Measurements from ENCODE around the gene SFTPB.

The SFTPB gene

DNA sequence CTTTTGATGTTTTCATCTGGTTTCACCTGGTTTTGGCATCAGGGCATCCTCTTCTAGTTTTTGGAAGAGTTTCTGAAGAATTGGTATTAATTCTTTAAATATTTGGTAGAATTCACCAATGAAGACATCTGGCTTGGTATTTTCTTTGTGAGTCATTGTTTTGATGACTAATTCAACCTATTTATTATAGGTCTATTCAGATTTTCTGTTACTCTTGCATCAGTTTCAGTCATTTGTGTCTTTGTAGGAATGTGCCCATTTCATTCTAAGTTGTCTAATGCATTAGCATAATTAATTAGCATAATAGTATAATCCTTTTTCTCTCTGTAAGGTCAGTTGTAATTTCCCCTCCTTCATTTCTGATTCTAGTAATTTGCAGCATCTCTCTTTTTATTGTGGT lies 34.2 kb upstream of the SFTPB start:
- DNase-seq (ENCODE audit: low spot score): peak; percentile 29

DNA sequence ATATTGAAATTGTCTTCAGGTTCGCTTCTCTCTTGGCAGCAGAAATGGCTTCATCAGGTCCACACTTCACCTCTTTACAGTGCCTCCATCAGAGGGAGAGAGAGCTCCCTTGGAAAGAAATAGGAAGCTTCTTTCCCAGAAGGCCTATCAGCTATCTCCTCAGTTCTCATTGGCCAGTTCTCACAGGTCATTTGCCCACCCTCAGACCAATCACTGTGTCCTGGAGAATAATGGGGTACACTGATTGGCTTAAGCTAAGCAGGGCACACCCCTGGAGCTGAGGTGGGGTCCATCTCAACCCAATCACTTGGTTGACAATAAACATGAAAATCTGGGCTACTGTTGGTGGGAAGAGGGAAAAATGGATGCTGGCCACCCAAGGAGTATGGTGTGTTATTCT lies 31.3 kb upstream of the SFTPB start:
- no peak for DNase-seq (ENCODE audit: low spot score)

DNA sequence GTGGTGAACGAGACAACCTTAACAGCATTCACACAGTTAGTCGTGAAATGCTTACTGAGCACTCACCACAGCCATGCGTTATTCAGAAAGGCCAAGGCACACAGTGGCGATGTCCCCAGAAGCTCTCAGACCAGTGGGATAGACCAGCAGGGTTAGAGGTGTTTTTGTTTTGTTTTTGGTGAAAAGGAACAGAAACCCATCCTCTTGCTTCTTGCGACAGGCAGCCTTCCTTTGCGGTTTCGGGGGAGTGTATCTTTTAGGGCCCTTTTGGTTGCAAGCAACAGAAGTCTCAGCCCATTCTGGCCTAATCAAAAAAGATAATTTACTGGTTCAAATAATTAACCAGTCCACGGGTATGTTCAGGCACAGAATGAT lies 30.9 kb upstream of the SFTPB start:
- no peak for DNase-seq (ENCODE audit: low spot score)

DNA sequence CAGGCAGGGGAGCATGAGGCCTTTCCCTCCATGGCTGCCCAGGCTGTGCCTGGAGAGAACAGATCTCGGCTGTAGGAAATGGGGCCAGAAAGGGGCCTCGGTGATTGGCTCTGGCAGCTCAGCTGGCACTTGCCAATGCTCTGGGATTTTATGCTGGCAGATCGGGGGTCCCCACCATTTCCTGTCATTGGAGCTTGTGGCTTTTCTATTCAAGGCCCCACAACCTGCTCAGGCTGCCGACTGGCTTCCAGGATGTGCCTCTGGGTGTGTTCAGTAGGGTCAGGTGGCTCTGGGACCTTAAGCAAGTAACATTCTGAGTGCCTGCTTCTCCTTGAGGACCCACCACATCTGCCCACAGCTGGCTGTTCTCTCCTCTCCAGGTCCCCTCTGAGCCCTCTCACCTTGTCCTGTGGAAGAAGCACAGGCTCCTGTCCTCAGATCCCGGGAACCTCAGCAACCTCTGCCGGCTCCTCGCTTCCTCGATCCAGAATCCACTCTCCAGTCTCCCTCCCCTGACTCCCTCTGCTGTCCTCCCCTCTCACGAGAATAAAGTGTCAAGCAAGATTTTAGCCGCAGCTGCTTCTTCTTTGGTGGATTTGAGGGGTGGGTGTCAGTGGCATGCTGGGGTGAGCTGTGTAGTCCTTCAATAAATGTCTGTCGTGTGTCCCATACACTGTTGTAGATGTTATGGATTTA lies 30.3 kb upstream of the SFTPB start:
- no peak for DNase-seq (ENCODE audit: low spot score)

DNA sequence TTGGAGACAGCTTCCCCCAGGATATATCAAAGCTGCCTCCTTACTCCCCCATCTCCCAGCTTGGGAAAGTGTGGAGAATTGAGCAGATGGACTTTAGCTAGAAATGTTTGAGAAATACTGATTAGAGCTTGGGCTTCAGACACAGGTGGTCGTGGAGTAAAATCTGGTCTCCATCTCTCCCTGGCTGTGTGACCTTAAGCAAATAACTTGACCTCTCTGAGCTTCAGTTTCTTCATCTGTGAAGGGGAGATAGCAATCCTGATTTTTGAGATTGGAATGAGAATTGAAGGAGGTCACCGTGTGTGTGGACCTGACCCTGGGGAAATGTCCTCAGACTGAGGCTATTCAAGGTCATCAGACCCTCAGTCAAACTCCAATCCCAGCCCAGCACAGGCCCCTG lies 29.7 kb upstream of the SFTPB start:
- no peak for DNase-seq (ENCODE audit: low spot score)

DNA sequence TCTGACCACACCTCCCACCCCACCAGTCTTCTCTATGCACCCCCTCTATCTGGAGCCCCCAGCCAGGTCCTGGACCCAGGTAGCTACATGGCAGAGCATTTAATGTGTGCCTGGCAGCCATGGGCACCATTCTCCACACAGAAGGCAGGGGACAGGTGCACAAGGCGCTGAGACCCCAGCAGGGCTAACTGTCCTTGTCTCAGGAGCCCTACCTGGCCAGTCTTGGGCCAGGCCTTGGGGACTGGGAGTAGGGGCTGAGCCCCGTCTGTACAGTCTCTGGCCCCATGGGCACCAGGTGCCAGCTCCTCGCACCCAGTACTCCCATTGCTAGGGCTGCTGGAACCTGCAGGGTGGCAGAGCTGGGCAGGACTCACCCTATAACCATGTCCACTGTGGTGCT lies 29.1 kb upstream of the SFTPB start:
- DNase-seq (ENCODE audit: low spot score): no peak

DNA sequence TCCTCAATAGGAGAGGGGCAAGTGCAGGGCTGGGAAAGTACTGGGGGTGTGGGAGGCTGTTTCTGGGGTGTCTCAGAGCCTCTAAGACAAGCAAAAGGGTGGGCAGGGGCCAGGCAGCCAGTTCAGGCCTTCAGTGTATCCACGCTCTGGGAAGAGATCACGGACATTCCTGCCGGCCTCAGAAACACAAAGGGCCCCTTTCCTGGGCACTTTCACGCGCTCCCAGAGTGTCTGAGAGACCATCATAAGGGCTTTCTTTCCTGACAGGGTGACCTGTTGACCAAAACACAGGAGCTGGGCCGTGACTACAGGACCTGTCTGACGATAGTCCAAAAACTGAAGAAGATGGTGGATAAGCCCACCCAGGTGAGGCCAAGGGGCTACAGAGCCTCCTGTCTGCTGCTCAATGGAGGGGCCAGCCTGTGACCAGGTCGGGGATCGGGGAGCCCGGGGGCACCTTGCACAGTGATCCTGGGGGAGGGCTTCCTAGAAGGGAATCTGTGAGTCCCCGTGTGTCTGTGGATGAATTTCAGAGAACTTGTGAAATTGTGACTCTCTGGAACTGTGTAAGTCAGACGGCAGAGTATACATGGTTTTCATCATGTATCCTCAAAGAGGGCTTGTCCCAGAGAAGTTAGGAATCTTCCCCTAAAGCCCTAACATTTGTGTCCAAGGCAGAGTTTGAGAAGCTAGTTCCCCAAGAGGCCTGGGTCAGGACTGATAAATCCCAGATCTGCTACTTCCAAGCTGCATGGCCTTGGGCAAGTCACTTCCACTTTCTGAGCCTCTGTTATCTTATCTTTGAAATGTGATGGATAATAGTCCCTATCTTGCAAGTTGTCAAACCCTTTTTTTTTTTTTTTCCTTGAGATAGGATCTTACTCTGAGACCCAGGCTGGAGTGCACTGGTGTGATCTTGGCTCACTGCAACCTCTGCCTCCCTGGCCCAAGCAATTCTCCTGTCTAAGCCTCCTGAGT lies 28.0 kb upstream of the SFTPB start:
- no peak for DNase-seq (ENCODE audit: low spot score)

DNA sequence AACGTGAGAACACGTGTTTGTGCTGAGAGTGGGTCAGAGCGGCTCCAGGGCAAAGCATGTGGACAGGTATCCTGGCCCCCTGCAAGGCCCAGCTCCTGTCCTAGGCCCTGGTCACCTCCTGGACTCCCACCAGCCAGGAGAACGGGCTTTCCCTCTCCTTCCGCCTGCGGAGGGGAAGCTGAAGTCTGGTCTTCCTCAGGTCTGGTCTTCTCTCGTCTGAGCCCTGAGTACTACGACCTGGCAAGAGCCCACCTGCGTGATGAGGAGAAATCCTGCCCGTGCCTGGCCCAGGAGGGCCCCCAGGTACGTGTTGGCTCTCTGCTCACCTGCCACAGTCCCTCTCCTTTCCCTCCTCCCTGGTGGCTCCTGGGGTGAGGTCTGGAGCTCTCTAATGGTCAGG lies 27.1 kb upstream of the SFTPB start:
- DNase-seq (ENCODE audit: low spot score): no peak

DNA sequence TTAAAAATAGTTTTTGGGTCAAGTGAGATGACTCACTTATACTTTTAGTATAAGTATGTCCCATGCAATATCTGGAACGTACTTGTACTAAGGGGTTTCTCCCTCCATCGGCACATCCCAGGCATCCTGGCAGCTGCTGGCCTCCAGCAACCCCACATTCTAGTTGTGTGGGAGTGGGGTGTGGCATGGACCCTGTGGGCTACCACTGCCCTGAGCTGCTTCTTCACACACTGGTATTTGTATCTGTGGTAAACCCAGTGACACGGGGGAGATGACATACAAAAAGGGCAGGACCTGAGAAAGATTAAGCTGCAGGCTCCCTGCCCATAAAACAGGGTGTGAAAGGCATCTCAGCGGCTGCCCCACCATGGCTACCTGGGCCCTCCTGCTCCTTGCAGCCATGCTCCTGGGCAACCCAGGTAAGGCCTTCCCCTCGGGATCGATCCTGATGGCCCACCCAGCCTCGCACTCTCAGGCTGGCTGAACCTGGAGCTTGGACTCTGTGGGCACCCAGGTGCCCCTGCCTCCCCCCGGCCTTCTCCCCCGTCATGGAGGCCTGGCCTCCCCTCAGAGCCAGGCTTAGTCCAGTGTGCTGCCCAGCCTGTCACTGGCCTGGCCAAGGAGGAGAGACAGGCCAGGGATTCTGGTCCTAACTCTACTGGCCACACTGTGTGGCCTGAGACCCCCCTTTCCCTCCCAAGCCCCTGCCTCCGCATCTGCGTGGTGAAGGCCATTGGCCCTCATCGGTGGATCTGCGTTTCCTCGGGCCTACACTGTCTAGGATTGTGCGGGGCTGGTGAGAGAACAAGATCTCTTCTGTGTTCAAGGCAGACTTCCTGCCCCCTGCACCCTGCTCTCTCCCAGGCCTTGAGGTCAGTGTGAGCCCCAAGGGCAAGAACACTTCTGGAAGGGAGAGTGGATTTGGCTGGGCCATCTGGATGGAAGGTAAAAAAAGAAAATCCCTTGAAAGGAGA lies 26.3 kb upstream of the SFTPB start, which contains the start of gene GNLY:
Gene GNLY, plus strand, starts transcription at position 307 of the 974 bp plus-strand sequence. Its CDS starts 61 bp downstream, at position 368.
- DNase-seq (ENCODE audit: low spot score): no peak

DNA sequence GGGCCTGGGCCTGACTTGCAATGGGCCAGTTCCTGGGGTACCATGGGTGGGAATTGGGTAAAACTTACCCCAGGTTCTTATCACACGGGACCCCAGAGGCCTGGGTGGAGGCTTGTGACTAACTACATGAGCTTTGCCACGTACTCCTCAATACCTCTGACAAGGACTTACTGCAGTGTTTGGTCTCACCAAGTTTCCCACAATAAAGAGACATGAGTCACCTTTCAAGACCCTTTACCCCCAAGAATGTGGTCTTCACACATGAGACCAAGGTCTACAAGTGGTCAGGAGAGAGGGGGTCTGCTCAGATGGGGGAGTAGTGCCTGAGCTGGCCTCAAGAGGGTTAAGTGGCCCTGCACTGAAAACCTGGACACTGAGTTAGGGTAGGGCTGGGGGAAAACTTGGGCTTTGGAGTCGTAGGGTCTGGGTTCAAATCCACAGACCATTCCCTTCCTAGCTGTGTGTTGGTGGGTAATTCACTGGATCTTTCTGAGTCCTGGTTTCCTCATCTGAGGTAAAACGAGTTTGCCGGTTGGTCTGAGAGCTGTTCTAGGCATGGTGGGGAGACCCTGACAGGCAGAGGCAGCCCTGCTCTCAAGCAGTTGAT lies 24.1 kb upstream of the SFTPB start:
- DNase-seq (ENCODE audit: low spot score): no peak

DNA sequence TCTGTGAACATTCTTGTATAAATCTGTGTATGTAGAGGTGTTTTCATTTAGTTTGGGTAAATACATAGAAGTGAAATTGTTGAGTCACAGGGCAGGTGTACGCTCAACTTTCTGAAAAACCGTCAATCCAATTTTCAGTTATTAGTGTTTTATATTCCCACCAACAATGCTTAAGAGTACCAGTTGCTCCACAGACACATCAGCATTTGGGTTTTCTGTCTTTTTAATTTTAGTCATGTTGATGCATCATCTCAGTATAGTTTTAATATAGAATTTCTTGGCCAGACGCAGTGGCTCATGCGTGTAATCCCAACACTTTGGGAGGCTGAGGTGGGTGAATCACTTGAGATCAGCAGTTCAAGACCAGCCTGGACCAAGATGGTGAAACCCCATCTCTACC lies 22.9 kb upstream of the SFTPB start:
- DNase-seq (ENCODE audit: low spot score): no peak

DNA sequence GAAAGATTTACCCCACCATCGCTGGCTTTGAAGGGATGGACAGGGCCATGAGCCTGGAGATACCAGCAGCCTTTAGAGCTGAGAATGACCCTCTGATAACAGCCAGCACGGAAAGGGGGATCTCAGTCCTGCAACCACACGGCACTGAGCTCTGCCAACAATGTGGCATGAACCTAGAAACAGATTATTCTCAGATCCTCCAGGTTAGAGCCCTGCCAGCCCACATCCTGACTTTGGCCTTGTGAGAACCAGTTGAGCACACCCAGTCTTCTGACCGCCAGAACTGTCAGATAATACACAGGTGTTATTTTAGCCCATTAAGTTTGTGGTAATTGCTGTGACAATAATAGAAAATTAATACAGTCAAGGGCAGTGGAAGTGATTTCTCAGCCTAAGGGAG lies 16.8 kb upstream of the SFTPB start:
- DNase-seq (ENCODE audit: low spot score): no peak

DNA sequence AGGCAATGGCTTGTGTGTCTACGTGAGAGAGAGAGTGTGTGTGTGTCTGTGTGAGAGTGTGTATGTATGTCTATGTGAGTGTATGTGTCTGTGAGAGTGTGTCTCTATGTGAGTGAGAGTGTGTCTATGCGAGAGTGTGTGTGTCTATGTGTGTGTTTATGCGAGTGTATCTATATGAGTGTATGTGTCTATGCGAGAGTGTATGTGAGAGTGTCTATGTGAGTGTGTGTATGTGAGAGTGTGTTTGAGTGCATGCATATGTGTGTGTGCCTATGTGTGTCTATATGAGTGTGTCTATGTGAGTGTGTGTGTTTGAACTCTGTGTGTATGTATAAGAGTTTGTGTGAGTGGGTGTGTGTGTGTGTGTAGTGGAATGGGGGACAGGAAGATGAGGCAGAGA lies 16.4 kb upstream of the SFTPB start:
- DNase-seq (ENCODE audit: low spot score): no peak

DNA sequence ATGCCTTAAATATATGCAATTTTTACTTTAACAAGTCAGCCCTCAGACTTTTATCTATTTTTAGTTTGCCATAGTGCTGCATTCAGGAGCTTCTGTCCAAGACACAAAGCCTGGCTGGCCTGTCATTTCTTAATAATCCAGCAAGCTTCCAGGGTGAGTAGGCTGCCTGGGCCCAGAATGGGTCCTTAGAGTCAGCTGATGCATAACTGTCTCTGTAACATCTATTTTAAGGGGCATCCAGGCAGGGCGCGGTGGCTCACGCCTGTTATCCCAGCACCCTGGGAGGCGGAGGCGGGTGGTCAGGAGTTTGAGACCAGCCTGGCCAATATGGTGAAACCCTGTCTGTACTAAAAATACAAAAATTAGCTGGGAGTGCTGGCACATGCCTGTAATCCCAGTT lies 14.4 kb upstream of the SFTPB start:
- no peak for DNase-seq (ENCODE audit: low spot score)

DNA sequence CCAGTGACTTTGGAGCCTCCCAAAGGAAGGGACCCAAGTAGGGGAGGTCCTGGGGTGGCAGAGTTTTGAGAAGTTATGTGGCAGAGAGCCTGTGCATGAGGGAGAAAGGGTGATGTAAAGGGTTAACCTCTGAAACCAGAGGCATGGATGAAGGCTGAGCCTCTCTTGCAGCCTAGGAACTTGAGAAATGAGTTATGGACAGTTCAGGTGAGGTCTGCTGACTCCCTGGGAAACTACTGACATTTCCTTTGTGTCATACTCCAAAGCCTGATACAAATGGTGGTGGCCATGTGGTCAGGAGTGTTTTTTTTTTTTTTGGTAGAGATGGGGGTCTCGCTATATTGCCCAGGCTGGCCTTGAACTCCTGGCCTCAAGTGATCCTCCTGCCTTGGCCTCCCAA lies 13.8 kb upstream of the SFTPB start:
- DNase-seq (ENCODE audit: low spot score): no peak

DNA sequence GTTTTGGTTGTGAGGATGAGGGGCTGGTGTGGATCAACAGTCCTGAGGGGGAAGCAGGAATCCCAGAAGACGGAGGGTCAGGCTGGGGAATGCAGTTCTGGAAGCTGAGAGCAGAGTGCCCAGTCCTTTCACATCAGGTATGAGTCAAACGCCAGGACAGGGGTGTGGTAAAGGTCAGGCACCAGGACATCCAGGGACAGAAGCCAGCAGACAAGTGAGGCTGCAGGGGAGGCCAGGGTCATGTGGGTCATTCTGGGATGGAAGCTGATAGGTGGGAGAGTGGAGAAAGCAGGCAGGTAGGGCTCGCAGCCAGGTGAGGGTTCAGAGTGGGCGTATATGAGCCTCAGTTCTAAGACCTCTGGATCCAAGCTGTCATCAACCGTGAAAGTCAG lies 13.4 kb upstream of the SFTPB start:
- DNase-seq (ENCODE audit: low spot score): no peak

DNA sequence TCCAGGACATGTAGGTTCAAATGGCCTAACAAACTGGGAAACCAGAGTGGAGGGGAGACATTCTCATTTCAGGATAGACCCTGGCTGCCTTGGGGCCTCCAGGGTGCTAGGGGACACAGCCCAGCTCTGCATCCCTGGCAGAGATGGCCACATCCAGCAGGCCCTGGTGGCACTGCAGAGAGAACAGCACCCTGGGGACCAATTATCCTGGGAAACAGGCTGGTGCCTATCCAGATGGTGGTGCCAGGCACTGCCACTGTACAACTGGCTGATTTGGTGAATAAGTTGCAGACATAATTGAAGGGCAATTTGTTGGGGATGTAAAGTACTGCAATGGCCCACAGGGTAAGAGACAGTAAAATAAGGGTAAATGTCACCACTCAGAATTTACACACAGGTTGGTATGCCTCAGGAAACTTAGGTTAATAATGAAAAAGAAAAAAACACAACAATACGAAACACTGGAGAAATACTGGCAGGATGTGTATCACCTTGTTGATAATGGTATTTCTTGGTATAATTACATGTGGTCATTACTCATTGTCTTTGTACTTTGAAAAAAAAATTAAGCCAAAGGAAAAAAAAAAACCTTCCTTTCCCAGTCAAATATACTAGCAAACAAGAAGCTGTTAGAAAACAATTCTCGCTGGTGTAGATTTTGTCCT lies 12.8 kb upstream of the SFTPB start:
- DNase-seq (ENCODE audit: low spot score): no peak

DNA sequence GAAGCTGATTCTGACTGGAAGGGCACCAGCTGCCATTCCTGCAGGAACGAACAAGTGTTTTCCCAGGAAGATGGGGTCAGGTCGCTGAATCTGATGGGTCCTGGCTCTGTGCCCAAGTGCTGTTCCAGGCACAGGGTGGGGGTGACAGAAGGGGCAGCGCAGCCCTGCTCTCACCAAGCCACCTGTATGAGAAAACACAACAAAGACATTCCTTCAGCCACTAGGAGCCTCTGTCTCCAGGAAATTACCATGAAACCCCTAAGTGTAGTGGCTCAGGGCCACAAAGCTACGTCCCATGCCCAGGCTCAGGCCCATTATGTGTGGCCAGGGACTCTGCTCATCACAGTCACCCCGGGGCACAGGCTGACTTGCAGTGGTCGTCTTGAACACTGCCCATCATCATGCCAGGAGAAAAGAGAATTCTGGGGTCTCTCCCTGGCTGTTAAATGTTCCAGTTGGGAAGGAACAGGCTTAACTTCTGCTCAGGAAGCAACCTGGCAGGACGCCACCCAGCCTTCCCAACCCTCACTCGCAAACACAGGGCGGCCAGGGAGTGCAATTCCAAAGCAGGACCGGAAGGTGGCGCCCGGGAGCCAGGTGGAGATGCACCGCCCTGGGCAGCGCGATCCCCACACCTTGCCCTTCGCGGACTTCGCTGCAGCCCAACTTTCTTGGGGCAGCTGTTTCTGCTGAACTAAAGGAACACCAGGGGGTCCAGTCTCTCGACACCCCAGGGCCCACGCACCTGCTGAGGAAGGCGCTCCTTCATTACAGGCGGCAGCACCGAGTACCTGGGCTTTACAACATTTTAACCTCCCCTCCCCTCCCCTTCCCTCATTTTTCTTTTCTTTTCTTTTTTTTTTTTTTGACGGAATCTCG lies 11.0 kb upstream of the SFTPB start:
- peak; percentile 79 for DNase-seq (ENCODE audit: low spot score)

DNA sequence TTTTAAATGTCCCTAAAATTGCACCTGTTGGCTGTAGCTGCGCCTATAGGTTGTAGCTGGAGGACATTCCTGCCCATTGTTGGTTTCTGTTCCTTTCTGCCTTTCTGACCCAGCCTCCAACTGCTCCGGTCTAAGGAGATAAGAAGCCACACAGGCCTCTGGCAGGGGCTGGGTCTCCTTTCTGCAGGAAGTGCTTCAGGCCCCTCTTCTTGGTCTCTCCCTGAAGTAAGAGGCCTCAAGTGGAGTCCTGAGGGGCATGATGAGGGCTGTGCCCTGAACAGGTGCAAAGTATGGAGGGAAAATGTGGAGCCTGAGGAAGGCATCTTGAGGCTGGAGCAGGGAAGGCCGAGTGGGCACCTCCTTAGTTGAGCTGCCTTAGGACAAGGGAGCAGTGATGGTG lies 10.4 kb upstream of the SFTPB start:
- DNase-seq (ENCODE audit: low spot score): no peak

DNA sequence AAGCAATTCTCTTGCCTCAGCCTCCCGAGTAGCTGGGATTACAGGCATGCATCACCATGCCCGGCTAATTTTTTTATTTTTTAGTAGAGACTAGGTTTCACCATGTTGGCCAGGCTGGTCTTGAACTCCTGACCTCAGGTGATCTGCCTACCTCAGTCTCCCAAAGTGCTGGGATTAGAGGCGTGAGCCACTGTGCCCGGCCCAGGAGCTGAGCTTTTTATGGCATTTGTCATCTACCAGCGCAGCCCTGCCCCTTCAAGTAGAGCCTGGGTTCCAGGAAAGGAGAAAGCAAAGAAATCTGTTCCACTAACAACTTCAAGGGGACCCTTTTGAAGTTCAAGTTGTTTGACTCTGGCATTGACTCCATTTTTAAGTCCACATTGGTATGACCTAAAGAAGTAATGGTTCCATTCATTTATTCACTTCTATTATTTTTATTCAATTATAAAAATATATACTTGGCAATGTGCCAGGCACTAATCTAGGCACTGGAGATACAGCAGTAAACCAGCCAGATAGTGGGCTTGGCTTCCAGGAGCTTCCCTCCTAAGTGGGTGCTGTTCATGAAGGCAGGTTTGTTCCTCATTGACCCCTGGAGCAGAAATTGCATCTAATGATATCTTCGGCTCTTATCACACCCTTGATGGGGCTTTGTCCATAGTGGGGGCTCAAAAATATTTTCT lies 8.0 kb upstream of the SFTPB start:
- no peak for DNase-seq (ENCODE audit: low spot score)

Measured in LoVo (cell line).